Neural cell (in vitro differentiated cells): ENCODE measurements around the gene ASCL2.

ENCODE experiments used
- EP300 ChIP-seq: fragments of 450-650 bp; conservative IDR thresholded peaks from 2 replicates; pipeline ENCODE4 v1.6.1; 2014; ENCODE audit warnings: antibody characterized with exemption, mild to moderate bottlenecking, moderate library complexity; ENCODE audit not compliant: poor library complexity, severe bottlenecking
- EZH2 ChIP-seq: fragments of 200-600, 300-800 bp; shearing (Covaris generic), sonication (generic); IDR thresholded peaks from 2 replicates; pipeline ENCODE4 v1.6.1; 2014; ENCODE audit warnings: antibody characterized with exemption, low read length, borderline replicate concordance, mild to moderate bottlenecking; ENCODE audit not compliant: insufficient read depth, poor library complexity, severe bottlenecking
- MXI1 ChIP-seq: fragments of 450-650 bp; conservative IDR thresholded peaks from 2 replicates; pipeline ENCODE4 v1.6.1; 2014; ENCODE audit warnings: antibody characterized with exemption, mild to moderate bottlenecking; ENCODE audit not compliant: poor library complexity, severe bottlenecking
- POLR2AphosphoS5 ChIP-seq: IDR thresholded peaks from 2 replicates; pipeline ENCODE4 v1.6.1; 2012
- SMC3 ChIP-seq: fragments of 450-650 bp; conservative IDR thresholded peaks from 2 replicates; pipeline ENCODE4 v1.6.1; 2014; ENCODE audit warnings: antibody characterized with exemption, mild to moderate bottlenecking, moderate library complexity; ENCODE audit not compliant: poor library complexity
- TAF1 ChIP-seq: IDR thresholded peaks from 2 replicates; pipeline ENCODE4 v1.6.1; 2012; ENCODE audit warnings: low read depth
- TF ChIP-seq, protein P1 (sequence below): fragments of 450-650 bp; IDR thresholded peaks from 2 replicates; pipeline ENCODE4 v1.5.1; 2014; ENCODE audit warnings: antibody characterized with exemption, mild to moderate bottlenecking, moderate library complexity; ENCODE audit not compliant: poor library complexity, severe bottlenecking

DNA sequence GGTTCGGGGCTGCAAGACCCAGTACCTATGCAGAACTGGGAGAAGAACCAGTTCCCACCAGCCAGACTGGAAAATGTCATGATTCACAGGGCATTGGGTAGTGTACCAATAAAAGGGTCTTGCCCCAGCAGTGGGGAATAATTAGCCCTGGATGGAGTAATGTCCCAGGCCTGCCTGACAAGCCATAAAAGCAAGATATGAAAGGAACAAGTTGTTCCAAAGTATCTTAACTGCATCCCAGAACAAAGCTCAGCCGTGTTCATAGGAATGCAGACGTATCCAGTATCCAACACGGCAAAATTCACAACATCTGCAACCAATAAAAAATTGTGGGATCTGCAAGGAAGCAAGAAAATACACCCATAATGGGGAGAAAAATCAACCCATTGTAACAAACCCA lies 47.9 kb downstream of the ASCL2 start:
- TF ChIP-seq, protein P1, sequence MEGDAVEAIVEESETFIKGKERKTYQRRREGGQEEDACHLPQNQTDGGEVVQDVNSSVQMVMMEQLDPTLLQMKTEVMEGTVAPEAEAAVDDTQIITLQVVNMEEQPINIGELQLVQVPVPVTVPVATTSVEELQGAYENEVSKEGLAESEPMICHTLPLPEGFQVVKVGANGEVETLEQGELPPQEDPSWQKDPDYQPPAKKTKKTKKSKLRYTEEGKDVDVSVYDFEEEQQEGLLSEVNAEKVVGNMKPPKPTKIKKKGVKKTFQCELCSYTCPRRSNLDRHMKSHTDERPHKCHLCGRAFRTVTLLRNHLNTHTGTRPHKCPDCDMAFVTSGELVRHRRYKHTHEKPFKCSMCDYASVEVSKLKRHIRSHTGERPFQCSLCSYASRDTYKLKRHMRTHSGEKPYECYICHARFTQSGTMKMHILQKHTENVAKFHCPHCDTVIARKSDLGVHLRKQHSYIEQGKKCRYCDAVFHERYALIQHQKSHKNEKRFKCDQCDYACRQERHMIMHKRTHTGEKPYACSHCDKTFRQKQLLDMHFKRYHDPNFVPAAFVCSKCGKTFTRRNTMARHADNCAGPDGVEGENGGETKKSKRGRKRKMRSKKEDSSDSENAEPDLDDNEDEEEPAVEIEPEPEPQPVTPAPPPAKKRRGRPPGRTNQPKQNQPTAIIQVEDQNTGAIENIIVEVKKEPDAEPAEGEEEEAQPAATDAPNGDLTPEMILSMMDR, result no peak
- TF ChIP-seq EZH2, result no peak
- no peak for TF ChIP-seq SMC3
- TF ChIP-seq POLR2AphosphoS5, result no peak
- no peak for TF ChIP-seq EP300
- TF ChIP-seq MXI1, result no peak
- no peak for TF ChIP-seq TAF1
